Type B pancreatic cell (in vitro differentiated cells): ENCODE measurements around the gene PACRG. TPM values are rescaled to one million over a fixed set of nuclear protein-coding genes. Genes with fewer than 3 reads are reported as not detected.

ENCODE experiments used
- DNase-seq: peaks from one replicate; pipeline ENCODE4 v3.0.0; 2021; ENCODE audit warnings: mixed read lengths; ENCODE audit not compliant: unreplicated experiment; ENCODE audit errors: extremely low spot score
- H3K27ac Mint-ChIP-seq: 2 replicates; pipeline ENCODE4 v1.8.0; 2021; ENCODE audit warnings: mild to moderate bottlenecking, mixed read lengths
- H3K27me3 Mint-ChIP-seq: 2 replicates; pipeline ENCODE4 v1.8.0; 2021; ENCODE audit warnings: mixed read lengths
- H3K36me3 Mint-ChIP-seq: 2 replicates; pipeline ENCODE4 v1.8.0; 2021; ENCODE audit warnings: mixed read lengths
- H3K4me1 Mint-ChIP-seq: one replicate; pipeline ENCODE4 v1.8.0; 2021; ENCODE audit warnings: mixed read lengths; ENCODE audit not compliant: unreplicated experiment
- H3K4me3 Mint-ChIP-seq: 2 replicates; pipeline ENCODE4 v1.8.0; 2021; ENCODE audit warnings: mild to moderate bottlenecking, mixed read lengths
- H3K9me3 Mint-ChIP-seq: 2 replicates; pipeline ENCODE4 v1.8.0; 2021; ENCODE audit warnings: mixed read lengths
- CTCF ChIP-seq: fragments of 200-600 bp; sonication (generic); conservative IDR thresholded peaks from 2 replicates; pipeline ENCODE4 v1.5.0; 2021; ENCODE audit warnings: antibody characterized with exemption, mild to moderate bottlenecking
- total RNA-seq: library from RNA; stranded (reverse); gene quantifications from 2 replicates; pipeline ENCODE4 v1.2.1, GENCODE V29; 2021; ENCODE audit warnings: low replicate concordance

Gene PACRG
- total RNA-seq, 1 donor from 2014 or later, result 5.6 TPM

GRCh38 chr6:163170294-163170883, 442.6 kb downstream of the PACRG start:
- peak; percentile 79 for TF ChIP-seq CTCF
- Mint-ChIP-seq H3K27me3 (no peaks in the 10 kb centered on the region), H3K4me1 (no peaks in the 10 kb centered on the region), H3K9me3 (no peaks in the 10 kb centered on the region), H3K36me3 (no peaks in the 10 kb centered on the region), H3K4me3 (no peak overlapping the region), H3K27ac (no peak overlapping the region)
- DNase-seq, result no peak

- peaks cover 4% of the 10 kb centered on the region for H3K27me3 Mint-ChIP-seq
- peaks cover 4% of the 10 kb centered on the region for H3K4me1 Mint-ChIP-seq
- DNase-seq, result no peak
- H3K9me3 Mint-ChIP-seq, result no peaks in the 10 kb centered on the region
- no peaks in the 10 kb centered on the region for H3K36me3 Mint-ChIP-seq
- no peak overlapping the region for H3K27ac Mint-ChIP-seq
- no peak overlapping the region for H3K4me3 Mint-ChIP-seq
- TF ChIP-seq CTCF, result no peak
Observed at GRCh38 chr6:163173741-163174140, 446.0 kb downstream of the PACRG start.

- no peak for DNase-seq
- peaks cover 4% of the 10 kb centered on the region for H3K27me3 Mint-ChIP-seq
- peaks cover 4% of the 10 kb centered on the region for H3K4me1 Mint-ChIP-seq
- H3K4me3 Mint-ChIP-seq, result no peak overlapping the region
- H3K27ac Mint-ChIP-seq, result no peak overlapping the region
- H3K36me3 Mint-ChIP-seq, result no peaks in the 10 kb centered on the region
- no peaks in the 10 kb centered on the region for H3K9me3 Mint-ChIP-seq
- no peak for TF ChIP-seq CTCF
Observed at GRCh38 chr6:163175301-163175700, 447.5 kb downstream of the PACRG start.

GRCh38 chr6:163176097-163176496, 448.3 kb downstream of the PACRG start:
- TF ChIP-seq CTCF, result no peak
- no peaks in the 10 kb centered on the region for H3K36me3 Mint-ChIP-seq
- no peaks in the 10 kb centered on the region for H3K9me3 Mint-ChIP-seq

GRCh38 chr6:163177007-163177406, 449.2 kb downstream of the PACRG start:
- H3K9me3 Mint-ChIP-seq, result no peaks in the 10 kb centered on the region
- no peak overlapping the region for H3K27ac Mint-ChIP-seq
- H3K27me3 Mint-ChIP-seq, result peaks cover 4% of the 10 kb centered on the region
- H3K4me1 Mint-ChIP-seq, result peaks cover 4% of the 10 kb centered on the region
- H3K36me3 Mint-ChIP-seq, result no peaks in the 10 kb centered on the region
- no peak for DNase-seq
- no peak for TF ChIP-seq CTCF
- H3K4me3 Mint-ChIP-seq, result no peak overlapping the region

More at GRCh38 chr6:163176097-163176496, 448.3 kb downstream of the PACRG start:
- Mint-ChIP-seq H3K4me1 (peaks cover 4% of the 10 kb centered on the region), H3K4me3 (no peak overlapping the region), H3K27me3 (peaks cover 4% of the 10 kb centered on the region), H3K27ac (no peak overlapping the region)
- no peak for DNase-seq
